Trophoblast cell (in vitro differentiated cells and primary cell): Measurements from ENCODE around the gene CASP2.

ENCODE experiments used
- DNase-seq, 2 donors: peaks; one replicate each; pipeline ENCODE4 v3.0.0-alpha.2; 2016
- H2AFZ ChIP-seq: 2 replicates; pipeline ENCODE4 v1.6.1; 2013; ENCODE audit warnings: low read length, moderate library complexity, mild to moderate bottlenecking; ENCODE audit not compliant: insufficient read depth, poor library complexity
- H2AK5ac ChIP-seq: 2 replicates; pipeline ENCODE4 v1.6.1; 2013; ENCODE audit warnings: mild to moderate bottlenecking, low read length
- H2BK120ac ChIP-seq: 2 replicates; pipeline ENCODE4 v1.6.1; 2013; ENCODE audit warnings: low read length, mild to moderate bottlenecking, moderate library complexity; ENCODE audit not compliant: insufficient read depth, poor library complexity
- H2BK12ac ChIP-seq: 2 replicates; pipeline ENCODE4 v1.6.1; 2013; ENCODE audit warnings: mild to moderate bottlenecking, low read length, moderate library complexity
- H2BK5ac ChIP-seq: 2 replicates; pipeline ENCODE4 v1.6.1; 2013; ENCODE audit warnings: low read length, low read depth, moderate library complexity, mild to moderate bottlenecking; ENCODE audit not compliant: poor library complexity
- H3K14ac ChIP-seq: 2 replicates; pipeline ENCODE4 v1.6.1; 2013; ENCODE audit warnings: mild to moderate bottlenecking, low read length
- H3K18ac ChIP-seq: 2 replicates; pipeline ENCODE4 v1.6.1; 2013; ENCODE audit warnings: mild to moderate bottlenecking, low read length
- H3K23ac ChIP-seq: 2 replicates; pipeline ENCODE4 v1.6.1; 2013; ENCODE audit warnings: low read length
- H3K27ac ChIP-seq: 2 replicates; pipeline ENCODE4 v1.5.1; 2013; ENCODE audit warnings: low read depth, mild to moderate bottlenecking, inconsistent platforms, low read length, moderate library complexity
- H3K27me3 ChIP-seq: 2 replicates; pipeline ENCODE4 v1.6.1; 2013; ENCODE audit warnings: inconsistent platforms, mild to moderate bottlenecking, low read length, moderate library complexity; ENCODE audit not compliant: insufficient read depth
- H3K36me3 ChIP-seq, 2 experiments: 1 replicate in 1 of 2; 2 replicates in 1 of 2; pipeline ENCODE4 v1.6.1; 2013; ENCODE audit warnings: low read length in 2 of 2, mild to moderate bottlenecking in 2 of 2, moderate library complexity in 1 of 2; ENCODE audit not compliant: insufficient read depth in 2 of 2, control insufficient read depth in 1 of 2
- H3K4ac ChIP-seq: 2 replicates; pipeline ENCODE4 v1.6.1; 2013; ENCODE audit warnings: low read depth, mild to moderate bottlenecking, low read length, moderate library complexity
- H3K4me1 ChIP-seq, 2 experiments: 1 replicate in 1 of 2; 2 replicates in 1 of 2; pipeline ENCODE4 v1.6.1; 2013; ENCODE audit warnings: low read length in 2 of 2, mild to moderate bottlenecking in 2 of 2, moderate library complexity in 1 of 2; ENCODE audit not compliant: insufficient read depth in 2 of 2, control insufficient read depth in 1 of 2
- H3K4me2 ChIP-seq: 2 replicates; pipeline ENCODE4 v1.6.1; 2013; ENCODE audit warnings: inconsistent platforms, mild to moderate bottlenecking, low read length, moderate library complexity
- H3K4me3 ChIP-seq: 2 replicates; pipeline ENCODE4 v1.5.1; 2013; ENCODE audit warnings: mild to moderate bottlenecking, low read depth, low read length, inconsistent platforms
- H3K79me1 ChIP-seq: one replicate; pipeline ENCODE4 v1.6.1; 2013; ENCODE audit warnings: low read length
- H3K79me2 ChIP-seq: 2 replicates; pipeline ENCODE4 v1.6.1; 2013; ENCODE audit warnings: low read length, mild to moderate bottlenecking; ENCODE audit not compliant: control insufficient read depth, insufficient read depth, poor library complexity
- H3K9ac ChIP-seq: 2 replicates; pipeline ENCODE4 v1.6.1; 2013; ENCODE audit warnings: mild to moderate bottlenecking, low read length
- H3K9me3 ChIP-seq: 2 replicates; pipeline ENCODE4 v1.6.1; 2013; ENCODE audit warnings: low read depth, mild to moderate bottlenecking, control low read depth, inconsistent platforms, low read length; ENCODE audit not compliant: insufficient read depth
- H4K12ac ChIP-seq: 2 replicates; pipeline ENCODE4 v1.6.1; 2013; ENCODE audit warnings: low read depth, mild to moderate bottlenecking, low read length, moderate library complexity
- H4K8ac ChIP-seq: 2 replicates; pipeline ENCODE4 v1.6.1; 2013; ENCODE audit warnings: low read depth, mild to moderate bottlenecking, low read length, moderate library complexity
- H4K91ac ChIP-seq: one replicate; pipeline ENCODE4 v1.6.1; 2013; ENCODE audit warnings: low read depth, mild to moderate bottlenecking, low read length, moderate library complexity
- WGBS: extraction: QIAGEN DNeasy Blood & Tissue Kit; methylation state at CpG from one replicate; pipeline ENCODE4 v1.1.7; 2013; ENCODE audit warnings: missing lambda C conversion rate; ENCODE audit not compliant: insufficient read length, insufficient coverage; ENCODE audit errors: extremely low coverage; 5-methylcytosine and 5-hydroxymethylcytosine counted together

CASP2 gene

DNA sequence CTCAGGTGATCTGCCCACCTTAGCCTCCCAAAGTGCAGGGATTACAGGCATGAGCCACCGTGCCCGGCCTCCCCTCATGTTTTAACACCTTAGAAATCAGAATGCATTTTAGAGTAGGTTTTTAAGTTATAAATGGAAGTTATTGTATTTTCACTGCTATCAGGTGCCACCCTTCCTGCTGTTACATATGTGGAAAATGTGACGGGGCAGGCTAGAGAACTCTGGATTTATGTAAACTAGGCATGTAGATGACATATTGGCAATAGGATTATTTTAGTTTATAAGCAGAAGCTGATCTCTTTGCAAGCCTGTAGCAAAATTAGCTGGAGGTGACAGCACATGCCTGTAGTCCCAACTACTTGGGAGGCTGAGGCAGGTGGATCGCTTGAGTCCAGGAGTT lies 2.1 kb downstream of the CASP2 start:
- H2BK5ac ChIP-seq = no peak overlapping the region
- no peak overlapping the region for H2AFZ ChIP-seq
- H3K79me1 ChIP-seq = peaks cover 11% of the 10 kb centered on the region
- peaks cover 6% of the 10 kb centered on the region for H3K9me3 ChIP-seq
- H3K4me1 ChIP-seq = peaks cover 5 to 7% of the 10 kb centered on the region in 2 experiments
- no peak overlapping the region for H3K9ac ChIP-seq
- no peak overlapping the region for H3K4me3 ChIP-seq
- H4K91ac ChIP-seq = no peak overlapping the region
- no peak for DNase-seq
- no peak overlapping the region for H2BK12ac ChIP-seq
- no peak overlapping the region for H3K4me2 ChIP-seq
- peaks cover 26 to 30% of the 10 kb centered on the region in 2 experiments for H3K36me3 ChIP-seq
- H2BK120ac ChIP-seq = no peak overlapping the region
- H3K4ac ChIP-seq = peak overlapping the region; percentile 39
- no peak overlapping the region for H3K14ac ChIP-seq
- H4K12ac ChIP-seq = no peak overlapping the region
- no peak overlapping the region for H3K27ac ChIP-seq
- H3K79me2 ChIP-seq = peaks cover 7% of the 10 kb centered on the region
- H4K8ac ChIP-seq = no peak overlapping the region
- no peak overlapping the region for H2AK5ac ChIP-seq
- no peaks in the 10 kb centered on the region for H3K27me3 ChIP-seq
- no peak overlapping the region for H3K23ac ChIP-seq
- H3K18ac ChIP-seq = no peak overlapping the region
- WGBS = no CpG with 5 or more reads among the region's 4 CpGs

DNA sequence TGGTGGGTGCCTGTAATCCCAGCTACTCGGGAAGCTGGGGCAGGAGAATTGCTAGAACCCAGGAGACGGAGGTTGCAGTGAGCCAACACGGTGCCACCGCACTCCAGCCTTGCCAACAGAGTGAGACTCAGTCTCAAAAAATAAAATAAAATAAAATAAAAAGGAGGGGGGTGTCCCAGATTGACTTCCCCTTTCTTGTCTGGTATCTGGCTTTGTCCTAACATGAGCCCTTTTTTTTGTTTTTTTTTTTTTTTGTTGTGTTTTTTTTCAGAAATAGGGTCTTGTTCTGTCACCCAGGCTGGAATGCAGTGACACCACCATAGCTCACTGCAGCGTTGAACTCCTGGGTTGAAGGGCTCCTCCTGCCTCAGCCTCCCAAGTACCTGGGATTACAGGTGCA lies 4.7 kb downstream of the CASP2 start:
- no peak overlapping the region for H4K8ac ChIP-seq
- no peak overlapping the region for H3K18ac ChIP-seq
- peaks cover 26 to 36% of the 10 kb centered on the region in 2 experiments for H3K36me3 ChIP-seq
- H3K9me3 ChIP-seq = no peaks in the 10 kb centered on the region
- no peak for DNase-seq
- H3K14ac ChIP-seq = no peak overlapping the region
- no peak overlapping the region for H4K12ac ChIP-seq
- H3K79me2 ChIP-seq = peaks cover 7% of the 10 kb centered on the region
- no peak overlapping the region for H3K27ac ChIP-seq
- no peak overlapping the region for H3K9ac ChIP-seq
- H3K4me1 ChIP-seq = peaks cover under 1 to 2% of the 10 kb centered on the region in 2 experiments
- no peak overlapping the region for H2BK120ac ChIP-seq
- no peaks in the 10 kb centered on the region for H3K27me3 ChIP-seq
- no peak overlapping the region for H4K91ac ChIP-seq
- H3K4me3 ChIP-seq = no peak overlapping the region
- no peak overlapping the region for H3K4ac ChIP-seq
- no CpG with 5 or more reads among the region's 5 CpGs for WGBS
- H2BK12ac ChIP-seq = no peak overlapping the region
- no peak overlapping the region for H2BK5ac ChIP-seq
- H2AK5ac ChIP-seq = no peak overlapping the region
- peaks cover 8% of the 10 kb centered on the region for H3K79me1 ChIP-seq
- no peak overlapping the region for H2AFZ ChIP-seq
- H3K23ac ChIP-seq = no peak overlapping the region
- H3K4me2 ChIP-seq = no peak overlapping the region

DNA sequence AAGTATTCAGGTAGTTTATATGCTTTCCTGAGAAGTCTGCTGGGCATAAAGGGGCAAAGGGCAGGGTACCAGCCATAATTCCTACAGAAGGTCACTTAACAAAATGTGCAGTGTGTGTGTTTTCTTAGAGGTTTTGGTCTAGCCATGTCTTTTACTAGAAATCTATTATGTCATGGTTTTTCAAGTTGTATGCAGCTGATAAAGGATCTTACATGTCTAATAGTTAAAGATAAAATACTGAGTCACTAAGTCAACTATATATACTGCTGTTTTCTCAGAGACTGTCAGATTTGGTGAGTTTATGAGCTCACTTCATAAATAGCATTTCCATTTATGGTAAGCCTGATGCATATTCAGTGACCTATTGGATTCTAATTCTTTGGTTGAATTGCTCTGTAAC lies 7.7 kb downstream of the CASP2 start:
- Histone ChIP-seq H3K18ac (no peak overlapping the region), H3K4ac (no peak overlapping the region), H4K91ac (no peak overlapping the region), H3K27me3 (no peaks in the 10 kb centered on the region), H3K9ac (no peak overlapping the region), H2AFZ (no peak overlapping the region), H3K4me3 (no peak overlapping the region), H4K8ac (no peak overlapping the region), H3K27ac (no peak overlapping the region), H2BK120ac (no peak overlapping the region), H3K36me3 (peaks cover 38 to 52% of the 10 kb centered on the region in 2 experiments), H2AK5ac (no peak overlapping the region), H3K9me3 (no peaks in the 10 kb centered on the region), H3K23ac (no peak overlapping the region), H3K79me1 (no peaks in the 10 kb centered on the region), H3K4me2 (no peak overlapping the region), H2BK5ac (no peak overlapping the region), H2BK12ac (no peak overlapping the region), H3K4me1 (no peaks in the 10 kb centered on the region), H4K12ac (no peak overlapping the region), H3K79me2 (no peaks in the 10 kb centered on the region), H3K14ac (no peak overlapping the region)
- DNase-seq = no peak

DNA sequence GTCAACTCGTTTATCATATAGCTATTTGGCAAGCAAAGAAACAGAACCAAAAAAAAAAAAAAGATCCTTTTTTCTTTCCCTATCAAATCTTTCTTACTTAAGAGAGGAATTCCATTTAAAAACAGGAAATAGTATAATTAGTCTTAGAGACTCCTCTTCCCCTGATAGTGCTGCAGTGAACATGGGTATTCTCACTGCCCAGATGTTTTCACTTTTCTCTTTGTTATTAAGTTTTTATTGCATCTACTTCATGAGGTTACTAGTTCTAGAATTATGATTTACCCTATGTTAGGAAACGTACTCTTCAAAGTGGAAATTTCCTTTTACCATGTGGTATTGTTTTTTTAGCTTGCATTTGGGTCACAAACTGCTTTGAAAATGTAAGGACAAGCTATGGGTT lies 8.5 kb downstream of the CASP2 start:
- Histone ChIP-seq H3K4me2 (no peak overlapping the region), H2AK5ac (no peak overlapping the region), H3K23ac (no peak overlapping the region), H3K18ac (no peak overlapping the region), H2BK120ac (no peak overlapping the region), H4K8ac (no peak overlapping the region), H3K9me3 (no peaks in the 10 kb centered on the region), H3K9ac (no peak overlapping the region), H4K12ac (no peak overlapping the region), H3K36me3 (peaks cover 38 to 56% of the 10 kb centered on the region in 2 experiments), H3K4me1 (no peaks in the 10 kb centered on the region), H2BK5ac (no peak overlapping the region), H3K27me3 (no peaks in the 10 kb centered on the region), H4K91ac (no peak overlapping the region), H3K79me1 (no peaks in the 10 kb centered on the region), H3K27ac (no peak overlapping the region), H3K4me3 (no peak overlapping the region), H3K14ac (no peak overlapping the region), H3K79me2 (no peaks in the 10 kb centered on the region), H3K4ac (no peak overlapping the region), H2AFZ (no peak overlapping the region), H2BK12ac (no peak overlapping the region)
- WGBS = no CpG with 5 or more reads among the region's 2 CpGs
- DNase-seq = no peak
